ENCODE data around the gene GMDS. TPM values are rescaled to one million over a fixed set of nuclear protein-coding genes. Genes with fewer than 3 reads are reported as not detected.

The GMDS gene
- total and polyA plus RNA-seq, 2 of the 4 experiments (the other 2 are of a cell fraction) = 7.3 to 21.9 TPM

DNA sequence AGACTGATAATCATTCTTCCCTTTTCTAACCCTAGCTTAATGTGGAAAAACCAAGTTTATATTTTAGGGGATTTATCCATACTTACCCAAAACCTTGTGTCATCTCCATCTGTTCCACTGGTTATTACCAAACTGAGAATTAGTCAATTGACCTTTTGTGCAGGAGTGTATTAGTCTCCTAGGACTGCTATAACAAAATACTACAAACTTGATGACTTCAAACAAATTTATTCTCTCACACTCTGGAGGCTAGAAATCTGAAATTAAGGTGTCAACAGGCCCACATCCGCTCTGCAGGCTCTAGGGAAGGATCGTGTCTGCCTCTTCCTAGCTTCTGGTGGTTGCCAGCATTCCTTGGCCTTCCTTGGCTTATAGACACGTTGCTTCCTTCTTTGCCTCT lies 12.7 kb upstream of the GMDS start:
- H2BK20ac ChIP-seq (ENCODE audit: low read depth, low read length) = no peak overlapping the region
- H2BK15ac ChIP-seq (ENCODE audit: low read depth, low read length) = no peak overlapping the region
- no peak overlapping the region for H3K4me3 ChIP-seq (ENCODE audit: insufficient read depth, low read depth, low read length)
- ATAC-seq (ENCODE audit: low read depth) = no peak
- intact Hi-C loops (cut with micrococcal nuclease) = no loop called here
- no peak overlapping the region for H2AFZ ChIP-seq (replicated peaks; ENCODE audit: low read length, poor library complexity)
- no peaks in the 10 kb centered on the region for H3K9me1 ChIP-seq (ENCODE audit: insufficient read depth, low read length)
- no TSS peak for BruUV-seq (replicated peaks)
- no peak overlapping the region for H2AK5ac ChIP-seq (ENCODE audit: low read depth, low read length)
- in situ Hi-C loops (cut with MboI; ENCODE audit: low sequenced_read_pairs) = no loop called here
- H3K36me3 ChIP-seq (ENCODE audit: control insufficient read depth, insufficient read depth, low read length) = peaks cover 10% of the 10 kb centered on the region
- no peak overlapping the region for H2BK5ac ChIP-seq (ENCODE audit: low read depth, low read length, poor library complexity, severe bottlenecking)
- no peak overlapping the region for H3K27ac ChIP-seq (ENCODE audit: insufficient read depth, low read length)
- no peak overlapping the region for H3K18ac ChIP-seq (ENCODE audit: low read depth, low read length)
- no peak overlapping the region for H3K23ac ChIP-seq (ENCODE audit: low read depth, low read length)
- H4K20me1 ChIP-seq (ENCODE audit: insufficient read depth, low read length) = no peaks in the 10 kb centered on the region
- no peak overlapping the region for H3K14ac ChIP-seq (replicated peaks; ENCODE audit: low read depth, low read length)
- no peaks in the 10 kb centered on the region for H3K27me3 ChIP-seq (ENCODE audit: control insufficient read depth, insufficient read depth, low read length)
- WGBS, 2 experiments (ENCODE audit: extremely low coverage in 2 of 2, insufficient read length in 1 of 2) = no CpG with 5 or more reads among the region's 3 CpGs
- TF ChIP-seq NFE2L2 (IDR thresholded peaks at IDR 0.05; ENCODE audit: low read depth, low read length) (no peak), FOS (IDR thresholded peaks at IDR 0.05; ENCODE audit: low read depth, low read length) (no peak), BHLHE40 (IDR thresholded peaks at IDR 0.05; ENCODE audit: low read depth, low read length) (no peak), RAD21 (IDR thresholded peaks at IDR 0.05; ENCODE audit: low read length) (no peak), POLR2A (IDR thresholded peaks at IDR 0.05; ENCODE audit: low read depth, low read length) (no peak), RCOR1 (IDR thresholded peaks at IDR 0.05; ENCODE audit: insufficient replicate concordance, low read length) (no peak), CEBPB (IDR thresholded peaks at IDR 0.05; ENCODE audit: low read depth, low read length) (no peak), MAFK (IDR thresholded peaks at IDR 0.05; ENCODE audit: low read depth, low read length) (no peak), MAZ (IDR thresholded peaks at IDR 0.05; ENCODE audit: borderline replicate concordance, low read depth, low read length) (no peak), RFX5 (IDR thresholded peaks at IDR 0.05; ENCODE audit: low read depth, low read length) (no peak), CHD1 (IDR thresholded peaks at IDR 0.05; ENCODE audit: low read depth, low read length) (no peak), MXI1 (IDR thresholded peaks at IDR 0.05; ENCODE audit: borderline replicate concordance, low read depth, low read length) (no peak)
- TF ChIP-seq, protein P1, sequence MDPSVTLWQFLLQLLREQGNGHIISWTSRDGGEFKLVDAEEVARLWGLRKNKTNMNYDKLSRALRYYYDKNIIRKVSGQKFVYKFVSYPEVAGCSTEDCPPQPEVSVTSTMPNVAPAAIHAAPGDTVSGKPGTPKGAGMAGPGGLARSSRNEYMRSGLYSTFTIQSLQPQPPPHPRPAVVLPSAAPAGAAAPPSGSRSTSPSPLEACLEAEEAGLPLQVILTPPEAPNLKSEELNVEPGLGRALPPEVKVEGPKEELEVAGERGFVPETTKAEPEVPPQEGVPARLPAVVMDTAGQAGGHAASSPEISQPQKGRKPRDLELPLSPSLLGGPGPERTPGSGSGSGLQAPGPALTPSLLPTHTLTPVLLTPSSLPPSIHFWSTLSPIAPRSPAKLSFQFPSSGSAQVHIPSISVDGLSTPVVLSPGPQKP (IDR thresholded peaks at IDR 0.05; ENCODE audit: borderline replicate concordance, low read depth, low read length) = no peak
- TF ChIP-seq, protein P2, sequence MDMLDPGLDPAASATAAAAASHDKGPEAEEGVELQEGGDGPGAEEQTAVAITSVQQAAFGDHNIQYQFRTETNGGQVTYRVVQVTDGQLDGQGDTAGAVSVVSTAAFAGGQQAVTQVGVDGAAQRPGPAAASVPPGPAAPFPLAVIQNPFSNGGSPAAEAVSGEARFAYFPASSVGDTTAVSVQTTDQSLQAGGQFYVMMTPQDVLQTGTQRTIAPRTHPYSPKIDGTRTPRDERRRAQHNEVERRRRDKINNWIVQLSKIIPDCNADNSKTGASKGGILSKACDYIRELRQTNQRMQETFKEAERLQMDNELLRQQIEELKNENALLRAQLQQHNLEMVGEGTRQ (IDR thresholded peaks at IDR 0.05; ENCODE audit: low read depth, low read length) = no peak
- TF ChIP-seq, protein P3, sequence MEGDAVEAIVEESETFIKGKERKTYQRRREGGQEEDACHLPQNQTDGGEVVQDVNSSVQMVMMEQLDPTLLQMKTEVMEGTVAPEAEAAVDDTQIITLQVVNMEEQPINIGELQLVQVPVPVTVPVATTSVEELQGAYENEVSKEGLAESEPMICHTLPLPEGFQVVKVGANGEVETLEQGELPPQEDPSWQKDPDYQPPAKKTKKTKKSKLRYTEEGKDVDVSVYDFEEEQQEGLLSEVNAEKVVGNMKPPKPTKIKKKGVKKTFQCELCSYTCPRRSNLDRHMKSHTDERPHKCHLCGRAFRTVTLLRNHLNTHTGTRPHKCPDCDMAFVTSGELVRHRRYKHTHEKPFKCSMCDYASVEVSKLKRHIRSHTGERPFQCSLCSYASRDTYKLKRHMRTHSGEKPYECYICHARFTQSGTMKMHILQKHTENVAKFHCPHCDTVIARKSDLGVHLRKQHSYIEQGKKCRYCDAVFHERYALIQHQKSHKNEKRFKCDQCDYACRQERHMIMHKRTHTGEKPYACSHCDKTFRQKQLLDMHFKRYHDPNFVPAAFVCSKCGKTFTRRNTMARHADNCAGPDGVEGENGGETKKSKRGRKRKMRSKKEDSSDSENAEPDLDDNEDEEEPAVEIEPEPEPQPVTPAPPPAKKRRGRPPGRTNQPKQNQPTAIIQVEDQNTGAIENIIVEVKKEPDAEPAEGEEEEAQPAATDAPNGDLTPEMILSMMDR (conservative IDR thresholded peaks at IDR 0.05; ENCODE audit: low read depth, low read length) = no peak
- CTCF ChIA-PET = interaction anchor here (0.6 kb wide), 1 partner anchor 59 kb away, joined by 3 read pairs; no protein-coding TSS in a partner anchor
- H4K8ac ChIP-seq (ENCODE audit: low read depth in 2 of 2, low read length in 2 of 2) = no peak overlapping the region
- H3K4me2 ChIP-seq (ENCODE audit: low read depth, low read length) = no peak overlapping the region
- no peak overlapping the region for H4K91ac ChIP-seq (ENCODE audit: insufficient read depth, low read depth, low read length)
- no peak overlapping the region for H4K5ac ChIP-seq (ENCODE audit: low read depth, low read length)
- no peak overlapping the region for H2BK120ac ChIP-seq (ENCODE audit: low read depth, low read length)
- no peak overlapping the region for H2AK9ac ChIP-seq (replicated peaks; ENCODE audit: low read depth, low read length, poor library complexity)
- peaks cover 0 to 3% of the 10 kb centered on the region in 2 experiments; a peak in 1 of 4 replicates for H3K79me1 ChIP-seq (ENCODE audit: low read depth in 1 of 2, low read length in 2 of 2)
- dilution Hi-C loops (cut with HindIII; ENCODE audit: low sequenced_read_pairs, unreplicated experiment) = no loop called here
- H3K9me3 ChIP-seq (ENCODE audit: control insufficient read depth, insufficient read depth, low read length) = peaks cover 6% of the 10 kb centered on the region
- no peak overlapping the region for H3K9ac ChIP-seq (ENCODE audit: low read depth, low read length)
- no peak for DNase-seq
- no peaks in the 10 kb centered on the region for H3K4me1 ChIP-seq (ENCODE audit: control insufficient read depth, insufficient read depth, low read length)
- POLR2A ChIA-PET (ENCODE audit: unreplicated experiment) = no interaction called here
- no peak overlapping the region for H3K56ac ChIP-seq (ENCODE audit: extremely low read depth, insufficient read depth, low read length)
- H3K4ac ChIP-seq (ENCODE audit: low read depth, low read length) = no peak overlapping the region
